ENCODE data around the gene TTC22. TPM values are rescaled to one million over a fixed set of nuclear protein-coding genes. Genes with fewer than 3 reads are reported as not detected.

TTC22 gene
- total and polyA plus RNA-seq, 4 donors, result 0.20 to 3.9 (median 0.27) TPM; not detected in 1

- intact Hi-C loops (cut with DNase I), result no loop called here
- Histone ChIP-seq H3K4me3 (ENCODE audit: low read length in 2 of 2) (no peak overlapping the region), H3K27me3 (ENCODE audit: control insufficient read depth in 1 of 2, insufficient read depth in 2 of 2, low read length in 1 of 2) (no peaks in the 10 kb centered on the region), H3K4me1 (ENCODE audit: control insufficient read depth in 1 of 2, insufficient read depth in 2 of 2, low read length in 2 of 2) (no peaks in the 10 kb centered on the region), H3K27ac (ENCODE audit: low read depth in 1 of 2, low read length in 2 of 2) (no peak overlapping the region), H3K9me3 (ENCODE audit: control insufficient read depth, low read length) (peaks cover 2% of the 10 kb centered on the region), H3K36me3 (ENCODE audit: control insufficient read depth in 1 of 2, insufficient read depth in 2 of 2, low read length in 1 of 2) (no peaks in the 10 kb centered on the region)
- ATAC-seq (ENCODE audit: low FRiP score) (no peak), DNase-seq (no peak)
- 89 to 91% methylated on average over 2 of the region's 2 CpGs for whole genome bisulfite sequencing, 2 donors
Measured at GRCh38 chr1:54796902-54797301, 4.2 kb downstream of the TTC22 start.

DNA sequence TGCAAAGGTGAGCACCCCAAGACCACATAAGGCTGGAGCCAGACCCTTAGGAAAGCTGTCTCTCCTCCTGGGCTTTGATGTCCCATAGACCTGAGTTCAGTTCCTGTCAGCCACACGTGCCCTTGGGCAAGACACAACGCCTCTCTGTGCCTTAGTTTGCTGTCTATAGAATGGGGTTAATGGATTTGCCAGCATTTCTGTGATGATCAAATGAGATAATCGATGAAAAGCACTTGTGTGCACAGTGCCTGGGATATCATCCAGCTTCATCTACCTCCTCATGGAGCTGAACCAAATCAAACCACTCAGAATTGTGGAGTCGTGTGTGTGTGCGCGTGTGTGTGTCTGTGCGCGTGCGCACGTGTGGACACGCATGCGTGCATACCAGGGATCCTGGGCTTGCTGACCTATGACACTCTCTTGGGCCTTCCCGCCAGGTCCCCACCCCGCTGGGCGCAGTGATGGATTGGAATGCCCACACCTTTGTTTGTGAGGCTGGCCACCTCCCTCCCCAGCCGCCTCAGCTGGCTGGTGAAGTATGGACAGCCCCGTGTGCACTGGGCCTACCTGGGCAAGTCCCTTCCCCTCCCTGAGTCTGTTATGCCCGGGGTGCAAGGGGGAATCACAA is 5.2 kb downstream of the TTC22 start:
- Histone ChIP-seq H3K4me1 (ENCODE audit: control insufficient read depth in 1 of 2, insufficient read depth in 2 of 2, low read length in 2 of 2) (no peaks in the 10 kb centered on the region), H3K9me3 (ENCODE audit: control insufficient read depth, low read length) (peaks cover 4% of the 10 kb centered on the region), H3K36me3 (ENCODE audit: control insufficient read depth in 1 of 2, insufficient read depth in 2 of 2, low read length in 1 of 2) (no peaks in the 10 kb centered on the region), H3K27ac (ENCODE audit: low read depth in 1 of 2, low read length in 2 of 2) (no peak overlapping the region), H3K27me3 (ENCODE audit: control insufficient read depth in 1 of 2, insufficient read depth in 2 of 2, low read length in 1 of 2) (no peaks in the 10 kb centered on the region), H3K4me3 (ENCODE audit: low read length in 2 of 2) (no peak overlapping the region)
- ATAC-seq (ENCODE audit: low FRiP score) (no peak), DNase-seq (peak in 1 of 2 donors; percentile 70)
- 92% methylated on average over 18 of the region's 18 CpGs for WGBS, 2 donors
- intact Hi-C loops (cut with DNase I), result no loop called here

DNA sequence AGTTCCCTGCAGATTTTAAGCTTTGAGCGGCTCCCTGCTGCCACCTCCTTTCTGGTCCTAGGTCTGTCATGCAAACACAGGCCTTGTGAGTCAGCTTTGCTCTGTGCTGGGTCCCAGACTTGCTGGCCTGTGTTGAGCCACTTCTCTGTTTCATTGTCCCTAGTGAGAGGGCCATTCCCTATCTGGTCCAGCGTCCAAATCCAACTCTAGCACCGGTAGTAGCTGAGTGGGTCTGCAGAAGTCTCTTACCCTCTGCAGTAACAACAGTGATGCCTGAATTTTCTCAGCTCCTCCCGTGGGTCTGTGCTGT is 5.8 kb downstream of the TTC22 start:
- H3K27ac ChIP-seq (ENCODE audit: low read depth in 1 of 2, low read length in 2 of 2), result no peak overlapping the region
- no peaks in the 10 kb centered on the region for H3K27me3 ChIP-seq (ENCODE audit: control insufficient read depth in 1 of 2, insufficient read depth in 2 of 2, low read length in 1 of 2)
- no peak for DNase-seq
- peaks cover 4% of the 10 kb centered on the region for H3K9me3 ChIP-seq (ENCODE audit: control insufficient read depth, low read length)
- H3K4me3 ChIP-seq (ENCODE audit: low read length in 2 of 2), result no peak overlapping the region
- 56 to 69% methylated on average over 4 of the region's 4 CpGs for WGBS, 2 donors
- H3K4me1 ChIP-seq (ENCODE audit: control insufficient read depth in 1 of 2, insufficient read depth in 2 of 2, low read length in 2 of 2), result no peaks in the 10 kb centered on the region
- no peaks in the 10 kb centered on the region for H3K36me3 ChIP-seq (ENCODE audit: control insufficient read depth in 1 of 2, insufficient read depth in 2 of 2, low read length in 1 of 2)
- intact Hi-C loops (cut with DNase I), result no loop called here
- ATAC-seq (ENCODE audit: low FRiP score), result no peak

GRCh38 chr1:54794451-54795355 is 6.4 kb downstream of the TTC22 start:
- no peaks in the 10 kb centered on the region for H3K36me3 ChIP-seq (ENCODE audit: control insufficient read depth in 1 of 2, insufficient read depth in 2 of 2, low read length in 1 of 2)
- intact Hi-C loops (cut with DNase I), result no loop called here
- H3K27me3 ChIP-seq (ENCODE audit: control insufficient read depth in 1 of 2, insufficient read depth in 2 of 2, low read length in 1 of 2), result no peaks in the 10 kb centered on the region
- no peaks in the 10 kb centered on the region for H3K4me1 ChIP-seq (ENCODE audit: control insufficient read depth in 1 of 2, insufficient read depth in 2 of 2, low read length in 2 of 2)
- DNase-seq (no peak), ATAC-seq (ENCODE audit: low FRiP score) (no peak)
- H3K4me3 ChIP-seq (ENCODE audit: low read length in 2 of 2), result no peak overlapping the region
- H3K9me3 ChIP-seq (ENCODE audit: control insufficient read depth, low read length), result peaks cover 4% of the 10 kb centered on the region
- WGBS, 2 donors, result 77 to 80% methylated on average over 4 of the region's 4 CpGs
- H3K27ac ChIP-seq (ENCODE audit: low read depth in 1 of 2, low read length in 2 of 2), result no peak overlapping the region

- WGBS, 2 donors, result 37 to 39% methylated on average over 7 of the region's 7 CpGs
- H3K36me3 ChIP-seq (ENCODE audit: control insufficient read depth in 1 of 2, insufficient read depth in 2 of 2, low read length in 1 of 2), result no peaks in the 10 kb centered on the region
- intact Hi-C loops (cut with DNase I), result no loop called here
- H3K27me3 ChIP-seq (ENCODE audit: control insufficient read depth in 1 of 2, insufficient read depth in 2 of 2, low read length in 1 of 2), result no peaks in the 10 kb centered on the region
- H3K4me1 ChIP-seq (ENCODE audit: control insufficient read depth in 1 of 2, insufficient read depth in 2 of 2, low read length in 2 of 2), result no peaks in the 10 kb centered on the region
- DNase-seq (no peak), ATAC-seq (ENCODE audit: low FRiP score) (no peak)
- H3K4me3 ChIP-seq (ENCODE audit: low read length in 2 of 2), result no peak overlapping the region
- no peak overlapping the region for H3K27ac ChIP-seq (ENCODE audit: low read depth in 1 of 2, low read length in 2 of 2)
- H3K9me3 ChIP-seq (ENCODE audit: control insufficient read depth, low read length), result peaks cover 4% of the 10 kb centered on the region
Measured at GRCh38 chr1:54792686-54793282, 8.3 kb downstream of the TTC22 start.

DNA sequence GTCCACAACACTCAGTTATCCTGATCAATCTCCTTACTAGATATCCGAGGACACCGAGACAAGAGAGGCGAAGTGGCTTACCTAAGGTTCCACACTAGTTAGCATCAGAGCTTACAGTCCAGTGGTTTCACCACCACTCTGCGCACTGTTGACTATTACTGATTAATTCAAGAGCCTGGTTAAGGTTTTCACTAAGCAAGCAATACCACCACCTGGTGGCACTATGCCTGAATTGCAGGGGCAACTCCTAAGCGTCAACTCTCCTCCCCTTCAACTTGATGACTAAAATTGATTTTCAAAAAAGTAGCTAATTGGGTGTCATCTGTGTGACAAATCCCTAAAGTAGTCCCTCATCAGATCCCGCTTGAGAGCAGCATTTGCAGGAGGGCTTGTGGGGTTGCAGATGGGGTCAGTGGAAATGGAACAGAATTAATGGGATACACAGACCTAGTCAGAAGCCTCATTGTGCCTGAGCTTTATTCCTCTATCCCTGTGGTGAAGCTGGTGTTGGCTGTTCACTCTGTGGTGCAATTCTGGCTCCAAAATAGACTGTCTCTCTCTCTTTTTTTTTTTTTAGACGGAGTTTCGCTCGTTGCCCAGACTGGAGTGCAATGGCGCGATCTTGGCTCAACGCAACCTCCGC is 9.1 kb downstream of the TTC22 start:
- intact Hi-C loops (cut with DNase I), result no loop called here
- DNase-seq, result no peak
- no peak overlapping the region for H3K4me3 ChIP-seq (ENCODE audit: low read length in 2 of 2)
- peaks cover 4% of the 10 kb centered on the region for H3K9me3 ChIP-seq (ENCODE audit: control insufficient read depth, low read length)
- WGBS, 2 donors, result 80% methylated on average over 13 of the region's 13 CpGs
- no peaks in the 10 kb centered on the region for H3K27me3 ChIP-seq (ENCODE audit: control insufficient read depth in 1 of 2, insufficient read depth in 2 of 2, low read length in 1 of 2)
- ATAC-seq (ENCODE audit: low FRiP score), result no peak
- no peak overlapping the region for H3K27ac ChIP-seq (ENCODE audit: low read depth in 1 of 2, low read length in 2 of 2)
- no peaks in the 10 kb centered on the region for H3K36me3 ChIP-seq (ENCODE audit: control insufficient read depth in 1 of 2, insufficient read depth in 2 of 2, low read length in 1 of 2)
- no peaks in the 10 kb centered on the region for H3K4me1 ChIP-seq (ENCODE audit: control insufficient read depth in 1 of 2, insufficient read depth in 2 of 2, low read length in 2 of 2)

DNA sequence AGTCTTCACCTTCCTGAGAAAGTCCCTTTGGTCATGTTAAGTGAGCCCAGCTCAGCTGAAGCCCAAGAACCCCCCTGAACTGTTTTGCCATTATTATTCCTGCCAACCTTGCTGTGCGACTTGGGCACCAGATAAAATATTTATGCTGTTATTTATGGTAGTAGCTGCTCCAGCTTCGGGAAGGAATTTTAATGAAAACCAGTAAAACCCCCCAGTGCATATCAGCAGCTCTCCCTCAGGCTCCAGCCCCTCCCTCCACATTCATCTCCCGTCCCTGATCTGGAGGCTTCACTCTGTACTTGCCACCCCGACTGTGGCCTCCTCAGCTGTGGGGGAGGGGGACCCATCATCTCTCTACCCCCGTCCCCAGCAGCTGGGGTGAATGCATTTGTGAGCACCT is 12.7 kb downstream of the TTC22 start:
- WGBS, 2 donors, result 7 to 18% methylated on average over 5 of the region's 5 CpGs
- Histone ChIP-seq H3K27ac (ENCODE audit: low read depth in 1 of 2, low read length in 2 of 2) (no peak overlapping the region), H3K4me1 (ENCODE audit: control insufficient read depth in 1 of 2, insufficient read depth in 2 of 2, low read length in 2 of 2) (no peaks in the 10 kb centered on the region), H3K9me3 (ENCODE audit: control insufficient read depth, low read length) (peaks cover 4% of the 10 kb centered on the region), H3K4me3 (ENCODE audit: low read length in 2 of 2) (no peak overlapping the region), H3K36me3 (ENCODE audit: control insufficient read depth in 1 of 2, insufficient read depth in 2 of 2, low read length in 1 of 2) (no peaks in the 10 kb centered on the region), H3K27me3 (ENCODE audit: control insufficient read depth in 1 of 2, insufficient read depth in 2 of 2, low read length in 1 of 2) (no peaks in the 10 kb centered on the region)
- intact Hi-C loops (cut with DNase I), result no loop called here
- ATAC-seq (ENCODE audit: low FRiP score), result no peak
- no peak for DNase-seq

DNA sequence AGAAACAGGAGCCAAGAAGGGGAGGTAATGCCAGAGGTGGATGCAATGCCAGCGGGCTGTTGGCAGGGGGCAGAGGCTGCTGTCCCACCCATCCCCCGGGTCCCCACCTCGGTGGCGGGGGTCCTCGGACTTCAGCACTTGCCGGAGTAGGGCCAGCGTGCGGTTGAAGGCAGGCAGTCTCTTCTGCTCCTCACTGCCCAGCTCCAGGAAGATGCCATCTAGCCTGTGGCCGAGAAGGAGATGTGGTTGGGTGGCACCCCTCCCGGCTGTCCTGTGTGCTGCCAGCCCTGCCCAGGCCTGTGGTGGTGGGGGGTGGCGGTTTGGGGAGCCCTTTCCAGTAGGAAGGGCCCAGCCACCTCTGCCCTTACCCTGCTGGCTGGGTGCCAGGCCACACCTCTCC is 13.5 kb downstream of the TTC22 start:
- no peak for ATAC-seq (ENCODE audit: low FRiP score)
- Histone ChIP-seq H3K4me3 (ENCODE audit: low read length in 2 of 2) (no peak overlapping the region), H3K4me1 (ENCODE audit: control insufficient read depth in 1 of 2, insufficient read depth in 2 of 2, low read length in 2 of 2) (no peaks in the 10 kb centered on the region), H3K36me3 (ENCODE audit: control insufficient read depth in 1 of 2, insufficient read depth in 2 of 2, low read length in 1 of 2) (no peaks in the 10 kb centered on the region), H3K9me3 (ENCODE audit: control insufficient read depth, low read length) (peaks cover 4% of the 10 kb centered on the region), H3K27me3 (ENCODE audit: control insufficient read depth in 1 of 2, insufficient read depth in 2 of 2, low read length in 1 of 2) (no peaks in the 10 kb centered on the region), H3K27ac (ENCODE audit: low read depth in 1 of 2, low read length in 2 of 2) (no peak overlapping the region)
- WGBS, 2 donors, result 77 to 84% methylated on average over 11 of the region's 11 CpGs
- no peak for DNase-seq
- intact Hi-C loops (cut with DNase I), result no loop called here
